ENCODE results near the gene RERGL.
"Not testable (repeated sequence)": the region's sequence is repeated elsewhere in the genome, so short reads cannot be mapped to it uniquely, and the experiment has no call there.

The RERGL gene

DNA sequence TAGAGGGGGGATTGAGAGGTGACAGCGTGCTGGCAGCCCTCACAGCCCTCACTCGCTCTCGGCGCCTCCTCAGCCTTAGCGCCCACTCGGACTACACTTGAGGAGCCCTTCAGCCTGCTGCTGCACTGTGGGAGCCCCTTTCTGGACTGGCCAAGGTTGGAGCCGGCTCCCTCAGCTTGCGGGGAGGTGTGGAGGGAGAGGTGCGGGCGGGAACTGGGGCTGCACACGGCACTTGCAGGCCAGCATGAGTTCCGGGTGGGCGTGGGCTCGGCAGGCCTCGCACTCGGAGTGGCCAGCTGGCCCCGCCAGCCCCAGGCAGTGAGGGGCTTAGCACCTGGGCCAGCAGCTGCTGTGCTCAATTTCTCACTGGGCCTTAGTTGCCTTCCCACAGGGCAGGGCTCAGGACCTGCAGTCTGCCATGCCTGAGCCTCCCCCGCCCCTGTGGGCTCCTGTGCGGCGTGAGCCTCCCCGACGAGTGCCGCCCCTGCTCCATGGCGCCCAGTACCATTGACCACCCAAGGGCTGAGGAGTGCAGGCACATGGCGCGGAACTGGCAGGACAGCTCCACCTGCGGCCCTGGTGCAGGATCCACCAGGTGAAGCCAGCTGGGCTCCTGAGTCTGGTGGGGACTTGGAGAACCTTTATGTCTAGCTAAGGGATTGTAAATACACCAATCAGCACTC is 49.8 kb downstream of the RERGL start:
- DNase-seq (ENCODE audit: low read depth, low spot score); H3K27ac ChIP-seq: not testable (repeated sequence)

Measured in epithelial cell of prostate (primary cell).